PC-9 (cell line): ENCODE measurements around the gene LGI1. TPM values are rescaled to one million over a fixed set of nuclear protein-coding genes. Genes with fewer than 3 reads are reported as not detected.

Experiments
- BruUV-seq: library from RNA; stranded (reverse); fragments of 400-500 nt; replicated peaks from 2 replicates; lab custom pipeline; 2021; lab: Mats Ljungman, UMichigan
- CTCF ChIA-PET: fragments of 300-600 bp; sonication (Branson Sonifier 250); formaldehyde crosslinking; loops from one replicate; lab custom pipeline; 2022; ENCODE audit warnings: antibody characterized with exemption; lab: Charles Lee
- POLR2A ChIA-PET: fragments of 300-600 bp; sonication (Branson Sonifier 250); formaldehyde crosslinking; loops from one replicate; lab custom pipeline; 2022; ENCODE audit warnings: antibody characterized with exemption; ENCODE audit not compliant: unreplicated experiment; lab: Charles Lee
- DNase-seq, 2 experiments: peaks; one replicate each; pipeline versions ENCODE4 v3.0.0 to v3.0.0-alpha.2; 2015 to 2022; ENCODE audit warnings: mixed read lengths in 1 of 2
- H2AFZ ChIP-seq: fragments of 200-600 bp; sonication (generic); 2 replicates; pipeline ENCODE4 v1.8.1; 2017; ENCODE audit warnings: antibody characterized with exemption
- H3F3A ChIP-seq: fragments of 200-600 bp; sonication (generic); 2 replicates; pipeline ENCODE4 v1.8.1; 2017; ENCODE audit warnings: antibody characterized with exemption, mild to moderate bottlenecking, low read depth; ENCODE audit not compliant: insufficient read depth
- H3K27ac ChIP-seq: fragments of 200-600 bp; sonication (generic); 2 replicates; pipeline ENCODE4 v1.6.1; 2016; ENCODE audit warnings: mixed run types
- H3K27me3 ChIP-seq: fragments of 200-600 bp; sonication (generic); 2 replicates; pipeline ENCODE4 v1.6.1; 2016; ENCODE audit warnings: low read depth, mixed run types; ENCODE audit not compliant: insufficient read depth
- H3K36me3 ChIP-seq: fragments of 200-600 bp; sonication (generic); 2 replicates; pipeline ENCODE4 v1.6.1; 2016; ENCODE audit warnings: low read depth, mixed run types
- H3K4me1 ChIP-seq: fragments of 200-600 bp; sonication (generic); replicated peaks from 2 replicates; pipeline ENCODE4 v1.6.1; 2016; ENCODE audit warnings: mixed run types; ENCODE audit not compliant: insufficient read depth
- H3K4me2 ChIP-seq: fragments of 200-600 bp; sonication (generic); 2 replicates; pipeline ENCODE4 v1.6.1; 2017; ENCODE audit warnings: mixed run types
- H3K4me3 ChIP-seq: fragments of 200-600 bp; sonication (generic); 2 replicates; pipeline ENCODE4 v1.6.1; 2016; ENCODE audit warnings: mixed run types
- H3K79me2 ChIP-seq: fragments of 200-600 bp; sonication (generic); 2 replicates; pipeline ENCODE4 v1.6.1; 2017; ENCODE audit warnings: low read depth, mixed run types
- H3K9me2 ChIP-seq: fragments of 200-600 bp; sonication (generic); 2 replicates; pipeline ENCODE4 v1.8.1; 2017; ENCODE audit warnings: mild to moderate bottlenecking; ENCODE audit not compliant: insufficient read depth
- H3K9me3 ChIP-seq: fragments of 200-600 bp; sonication (generic); 2 replicates; pipeline ENCODE4 v1.8.1; 2016; ENCODE audit warnings: low read depth; ENCODE audit not compliant: insufficient read depth
- H4K20me1 ChIP-seq: fragments of 200-600 bp; sonication (generic); 2 replicates; pipeline ENCODE4 v1.8.1; 2017; ENCODE audit not compliant: insufficient read depth
- EZH2 ChIP-seq: fragments of 200-600 bp; sonication (generic); IDR thresholded peaks from 2 replicates; pipeline ENCODE4 v1.8.0; 2017; ENCODE audit warnings: antibody characterized with exemption, low read depth
- intact Hi-C: fragments of 100-400 bp; cut with micrococcal nuclease; formaldehyde crosslinking; loops from one replicate; pipeline ENCODE4 v1.10.0; 2022; ENCODE audit not compliant: unreplicated experiment
- total RNA-seq: library from RNA; stranded (reverse); gene quantifications from 2 replicates; pipeline ENCODE4 v1.2.3, GENCODE V29; 2021
- TF ChIP-seq, protein P1 (sequence below): fragments of 200-600 bp; sonication (generic); conservative IDR thresholded peaks from 2 replicates; pipeline ENCODE4 v1.6.1; 2017; ENCODE audit warnings: mixed run types, antibody characterized with exemption, mild to moderate bottlenecking, moderate library complexity

The LGI1 gene
- total RNA-seq, 1 experiment from 2014 or later: not detected

GRCh38 chr10:93723153-93723552 is 34.6 kb upstream of the LGI1 start:
- Histone ChIP-seq H3K4me2 (no peak overlapping the region), H3K36me3 (no peaks in the 10 kb centered on the region), H3K79me2 (no peaks in the 10 kb centered on the region), H3K27me3 (no peaks in the 10 kb centered on the region), H3K9me2 (no peaks in the 10 kb centered on the region), H2AFZ (no peak overlapping the region), H3K4me3 (no peak overlapping the region), H3K27ac (no peak overlapping the region), H3K4me1 (peaks cover 4% of the 10 kb centered on the region; the same call in 1 of the 2 replicates), H3K9me3 (no peaks in the 10 kb centered on the region), H3F3A (no peaks in the 10 kb centered on the region), H4K20me1 (no peaks in the 10 kb centered on the region)
- intact Hi-C loops: no loop called here
- TF ChIP-seq EZH2: no peak
- POLR2A ChIA-PET: no interaction called here
- BruUV-seq: no TSS peak
- CTCF ChIA-PET: no interaction called here
- DNase-seq: no peak

GRCh38 chr10:93726024-93726423 is 31.7 kb upstream of the LGI1 start:
- intact Hi-C loops: no loop called here
- no peaks in the 10 kb centered on the region for H3K9me3 ChIP-seq
- H3K9me2 ChIP-seq: no peaks in the 10 kb centered on the region
- H3K36me3 ChIP-seq: no peaks in the 10 kb centered on the region
- no peaks in the 10 kb centered on the region for H3F3A ChIP-seq
- no peak for DNase-seq
- peaks cover 4% of the 10 kb centered on the region; the same call in 1 of the 2 replicates for H3K4me1 ChIP-seq
- H3K27ac ChIP-seq: no peak overlapping the region
- no peaks in the 10 kb centered on the region for H4K20me1 ChIP-seq
- H2AFZ ChIP-seq: no peak overlapping the region
- no peaks in the 10 kb centered on the region for H3K79me2 ChIP-seq
- H3K4me2 ChIP-seq: no peak overlapping the region
- H3K4me3 ChIP-seq: no peak overlapping the region
- POLR2A ChIA-PET: no interaction called here
- no peaks in the 10 kb centered on the region for H3K27me3 ChIP-seq
- TF ChIP-seq EZH2: no peak
- TF ChIP-seq, protein P1, sequence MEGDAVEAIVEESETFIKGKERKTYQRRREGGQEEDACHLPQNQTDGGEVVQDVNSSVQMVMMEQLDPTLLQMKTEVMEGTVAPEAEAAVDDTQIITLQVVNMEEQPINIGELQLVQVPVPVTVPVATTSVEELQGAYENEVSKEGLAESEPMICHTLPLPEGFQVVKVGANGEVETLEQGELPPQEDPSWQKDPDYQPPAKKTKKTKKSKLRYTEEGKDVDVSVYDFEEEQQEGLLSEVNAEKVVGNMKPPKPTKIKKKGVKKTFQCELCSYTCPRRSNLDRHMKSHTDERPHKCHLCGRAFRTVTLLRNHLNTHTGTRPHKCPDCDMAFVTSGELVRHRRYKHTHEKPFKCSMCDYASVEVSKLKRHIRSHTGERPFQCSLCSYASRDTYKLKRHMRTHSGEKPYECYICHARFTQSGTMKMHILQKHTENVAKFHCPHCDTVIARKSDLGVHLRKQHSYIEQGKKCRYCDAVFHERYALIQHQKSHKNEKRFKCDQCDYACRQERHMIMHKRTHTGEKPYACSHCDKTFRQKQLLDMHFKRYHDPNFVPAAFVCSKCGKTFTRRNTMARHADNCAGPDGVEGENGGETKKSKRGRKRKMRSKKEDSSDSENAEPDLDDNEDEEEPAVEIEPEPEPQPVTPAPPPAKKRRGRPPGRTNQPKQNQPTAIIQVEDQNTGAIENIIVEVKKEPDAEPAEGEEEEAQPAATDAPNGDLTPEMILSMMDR: no peak
- BruUV-seq: no TSS peak
- CTCF ChIA-PET: interaction anchor here (0.5 kb wide), 1 partner anchor 19 kb away, joined by 7 read pairs; no protein-coding TSS in a partner anchor

DNA sequence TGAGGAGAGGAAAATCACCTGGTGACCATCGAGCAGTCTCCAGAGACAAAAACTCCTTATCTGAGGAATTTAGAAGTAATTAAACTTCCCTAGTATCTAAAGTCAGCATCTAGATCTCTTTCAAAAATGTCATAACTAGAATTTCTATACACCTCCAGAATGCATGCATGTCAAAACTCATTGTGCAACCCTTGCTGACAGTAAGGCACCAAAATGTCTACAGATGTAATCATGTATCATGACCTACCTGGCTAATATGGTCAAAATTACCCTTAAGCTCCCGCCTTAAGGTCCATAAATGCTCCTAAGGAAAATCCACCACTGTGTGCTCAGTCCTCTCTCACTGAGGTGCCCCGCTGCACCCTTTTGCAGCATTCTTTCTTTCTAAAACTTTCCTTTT is 16.4 kb upstream of the LGI1 start:
- Histone ChIP-seq H3K27ac (no peak overlapping the region), H3K9me2 (no peaks in the 10 kb centered on the region), H4K20me1 (no peaks in the 10 kb centered on the region), H3K9me3 (no peaks in the 10 kb centered on the region), H3K4me3 (no peak overlapping the region), H3K36me3 (no peaks in the 10 kb centered on the region), H3K4me1 (peaks cover 7% of the 10 kb centered on the region), H3K4me2 (no peak overlapping the region), H3K79me2 (no peaks in the 10 kb centered on the region), H3F3A (peaks cover 3% of the 10 kb centered on the region), H3K27me3 (no peaks in the 10 kb centered on the region), H2AFZ (no peak overlapping the region)
- BruUV-seq: no TSS peak
- CTCF ChIA-PET: no interaction called here
- POLR2A ChIA-PET: no interaction called here
- DNase-seq: no peak
- intact Hi-C loops: no loop called here
- no peak for TF ChIP-seq EZH2
- TF ChIP-seq, protein P1: no peak
